A172 (cell line): ENCODE measurements around the gene DDX52. TPM values are rescaled to one million over a fixed set of nuclear protein-coding genes. Genes with fewer than 3 reads are reported as not detected.

Experiments
- DNase-seq: peaks from one replicate; pipeline ENCODE4 v3.0.0-alpha.2; 2015; ENCODE audit warnings: low spot score
- total RNA-seq: library from RNA; depleted of rRNA; stranded (reverse); fragments of >200 nt; shearing (Covaris generic); gene quantifications from 2 replicates; pipeline ENCODE4 v1.2.3, GENCODE V29; 2014; rRNA removed

The DDX52 gene
- total RNA-seq, 1 experiment from 2014 or later: 59.3 TPM

DNA sequence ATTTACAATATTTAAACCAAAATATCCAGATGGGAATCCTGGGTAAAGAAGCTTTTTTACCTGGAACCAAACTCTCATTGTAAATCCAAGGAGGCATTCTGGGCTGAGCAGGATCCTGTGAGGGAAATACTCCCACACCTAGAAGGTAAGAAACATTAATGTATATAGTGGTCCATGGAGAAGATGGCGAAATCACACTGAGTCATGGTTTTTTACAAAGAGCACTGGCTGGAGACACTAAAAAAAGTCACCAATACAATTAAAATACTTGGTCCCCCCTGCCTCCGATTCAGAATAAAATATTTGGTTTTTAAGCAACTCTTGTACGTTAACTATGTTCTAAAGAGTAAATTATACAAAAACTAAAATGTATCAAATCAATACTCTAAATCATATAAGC is 67.0 kb downstream of the DDX52 start:
- DNase-seq: no peak

DNA sequence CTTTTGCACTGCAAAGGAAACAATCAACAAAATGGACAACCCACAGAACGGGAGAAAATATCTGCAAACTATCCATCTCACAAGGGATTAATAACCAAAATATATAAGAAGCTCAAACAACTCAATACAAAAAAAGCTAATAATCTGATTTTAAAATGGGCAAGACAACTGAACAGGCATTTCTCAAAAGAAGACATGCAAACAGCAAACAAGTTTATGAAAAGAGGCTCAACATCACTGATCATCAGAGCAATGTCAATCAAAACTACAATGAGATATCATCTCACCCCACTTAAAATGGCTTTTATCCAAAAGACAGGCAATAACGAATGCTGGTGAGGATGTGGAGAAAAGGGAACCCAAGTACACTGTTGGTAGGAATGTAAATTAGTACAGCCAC is 68.8 kb downstream of the DDX52 start:
- no peak for DNase-seq

- DNase-seq: no peak
Observed at GRCh38 chr17:37571674-37572073, 71.6 kb downstream of the DDX52 start.

- DNase-seq: peak; percentile 94
Observed at GRCh38 chr17:37570527-37571093, 72.6 kb downstream of the DDX52 start.

- DNase-seq: peak; percentile 15
Observed at GRCh38 chr17:37568350-37569053, 74.7 kb downstream of the DDX52 start.

DNA sequence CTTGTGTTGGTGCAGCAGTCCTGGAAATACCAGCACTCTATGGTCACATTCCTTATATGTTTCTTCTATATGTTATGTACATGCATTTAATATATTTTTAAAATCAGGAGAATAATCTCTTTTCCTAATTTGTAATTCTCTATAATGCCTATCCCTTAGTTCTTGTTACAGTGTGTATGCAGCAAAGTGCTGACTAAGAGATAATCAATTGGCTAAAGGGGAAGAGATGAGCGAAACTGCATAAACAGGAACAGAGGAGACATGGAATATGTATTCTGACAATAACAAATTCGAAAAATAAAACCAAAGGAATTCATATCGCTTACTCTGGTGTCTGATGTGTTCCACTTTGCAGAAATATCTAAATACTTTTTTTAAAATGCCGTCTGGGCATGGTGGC is 75.7 kb downstream of the DDX52 start:
- DNase-seq: no peak

DNA sequence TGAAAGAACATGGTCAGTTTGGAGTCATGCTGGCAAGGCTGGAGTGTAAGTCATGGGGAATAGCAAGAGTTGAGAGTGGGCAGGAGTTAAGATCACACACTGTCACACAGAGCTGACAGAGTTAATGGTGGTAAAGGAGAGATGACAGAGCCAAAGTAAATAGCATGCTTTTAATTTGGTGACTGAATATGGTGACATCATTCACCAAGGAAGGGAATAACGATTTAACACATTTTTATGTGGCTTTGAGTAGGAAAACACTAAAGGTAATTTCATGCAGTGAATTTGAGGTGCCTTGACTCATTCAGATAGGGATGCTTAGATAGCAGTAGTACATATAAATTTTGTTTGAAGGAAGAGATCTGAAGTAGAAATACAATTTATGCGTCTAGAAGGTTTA is 76.1 kb downstream of the DDX52 start:
- no peak for DNase-seq

DNA sequence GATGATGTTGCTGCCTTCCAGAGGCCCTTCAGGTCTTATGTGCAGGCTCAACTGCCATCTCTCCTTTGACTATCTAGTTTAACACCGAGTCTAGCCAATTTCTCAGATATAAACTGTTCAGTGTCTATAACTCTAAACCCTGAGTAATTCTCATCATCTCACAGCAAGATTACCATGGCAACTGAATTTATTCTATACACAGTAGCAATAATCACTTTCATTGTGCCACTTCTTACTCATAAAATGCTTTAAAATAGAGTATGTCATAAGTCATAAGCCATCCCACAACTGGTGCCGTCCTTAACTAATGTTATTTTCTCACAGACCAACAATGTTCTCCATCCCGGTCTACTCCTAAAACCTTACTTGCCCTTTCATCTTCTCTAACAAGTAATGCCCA is 79.0 kb downstream of the DDX52 start:
- no peak for DNase-seq

DNA sequence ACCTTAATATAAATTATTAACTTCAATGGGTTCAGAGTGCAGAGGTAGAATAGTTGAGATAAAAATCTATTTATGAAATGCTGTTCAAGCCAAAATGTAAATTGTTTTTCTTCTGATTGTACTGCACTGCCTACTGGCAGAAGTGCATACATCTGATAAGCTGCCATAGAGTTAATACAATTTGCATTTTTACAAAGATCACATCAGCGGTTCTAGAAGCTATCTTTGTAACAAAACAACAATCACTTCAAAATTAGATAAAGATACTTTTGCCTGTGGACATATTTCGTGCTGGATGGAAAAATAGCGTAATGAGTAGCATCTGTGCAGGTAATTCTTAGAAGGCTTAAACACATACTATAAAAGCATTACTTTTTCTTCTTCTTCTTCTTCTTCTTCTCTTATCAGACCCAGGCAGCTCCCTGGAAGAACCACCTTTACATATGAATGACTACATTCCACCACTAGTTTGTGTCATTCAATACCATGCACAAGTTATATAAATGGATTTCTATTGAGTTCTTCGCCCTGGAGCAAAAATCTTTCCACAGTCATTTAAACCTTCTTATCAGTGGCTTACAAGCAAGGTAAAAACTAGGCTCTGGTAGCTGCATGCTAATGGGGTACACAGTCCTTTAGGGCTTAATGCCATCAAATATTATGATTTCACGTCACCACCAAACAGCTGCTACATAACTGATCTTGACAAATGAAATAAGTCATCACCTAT is 81.1 kb downstream of the DDX52 start:
- DNase-seq: no peak

Other genes with a start within 250 kb of the DDX52 start
- 41.7 and 52.6 TPM in 2 replicates for gene ACACA, start 236.6 kb downstream of the DDX52 start, total RNA-seq
- gene TADA2A, start 236.6 kb downstream of the DDX52 start, total RNA-seq: 27.1 and 29.1 TPM in 2 replicates
- 124 and 151 TPM in 2 replicates for gene DUSP14, start 153.6 kb downstream of the DDX52 start, total RNA-seq
- gene SYNRG, start 34.0 kb downstream of the DDX52 start, total RNA-seq: 7.4 and 9.0 TPM in 2 replicates
- not detected in 2 replicates for gene HNF1B, start 101.6 kb upstream of the DDX52 start, total RNA-seq